ENCODE measurements around the gene GARNL3.

GARNL3 gene

GRCh38 chr9:127415657-127416056, 151.1 kb downstream of the GARNL3 start:
- DNase-seq = no peak

GRCh38 chr9:127417131-127418036, 152.8 kb downstream of the GARNL3 start:
- no peak for DNase-seq

- DNase-seq = peak; percentile 32
Observed at GRCh38 chr9:127418037-127418471, 153.5 kb downstream of the GARNL3 start.

GRCh38 chr9:127419348-127419747, 154.8 kb downstream of the GARNL3 start:
- DNase-seq = no peak

GRCh38 chr9:127421057-127421456, 156.5 kb downstream of the GARNL3 start:
- DNase-seq = no peak

GRCh38 chr9:127422133-127422782, 157.7 kb downstream of the GARNL3 start:
- no peak for DNase-seq

- no peak for DNase-seq
Observed at GRCh38 chr9:127422787-127423186, 158.2 kb downstream of the GARNL3 start.

GRCh38 chr9:127423476-127423933, 158.9 kb downstream of the GARNL3 start:
- DNase-seq = no peak

- DNase-seq = peak; percentile 91
Observed at GRCh38 chr9:127423934-127424675, 159.5 kb downstream of the GARNL3 start, which contains the start of gene ZNF79. Gene ZNF79 (plus strand): TSS chr9:127424382. CDS start chr9:127424788, 406 bp downstream.

GRCh38 chr9:127424676-127424999, 160.1 kb downstream of the GARNL3 start:
- no peak for DNase-seq

GRCh38 chr9:127426756-127427155, 162.2 kb downstream of the GARNL3 start:
- DNase-seq = peak; percentile 48

GRCh38 chr9:127428348-127428747, 163.8 kb downstream of the GARNL3 start:
- no peak for DNase-seq

- no peak for DNase-seq
Observed at GRCh38 chr9:127430415-127430814, 165.8 kb downstream of the GARNL3 start.

- DNase-seq = peak; percentile 14
Observed at GRCh38 chr9:127437497-127438264, 173.1 kb downstream of the GARNL3 start.

GRCh38 chr9:127438394-127438793, 173.8 kb downstream of the GARNL3 start:
- no peak for DNase-seq
